ENCODE data around the gene NBEA. TPM values are rescaled to one million over a fixed set of nuclear protein-coding genes. Genes with fewer than 3 reads are reported as not detected.

The NBEA gene
- total RNA-seq, 1 experiment from 2014 or later, result 1.7 TPM

GRCh38 chr13:35706721-35707120 is 764.7 kb downstream of the NBEA start:
- DNase-seq (ENCODE audit: low spot score), result no peak

DNA sequence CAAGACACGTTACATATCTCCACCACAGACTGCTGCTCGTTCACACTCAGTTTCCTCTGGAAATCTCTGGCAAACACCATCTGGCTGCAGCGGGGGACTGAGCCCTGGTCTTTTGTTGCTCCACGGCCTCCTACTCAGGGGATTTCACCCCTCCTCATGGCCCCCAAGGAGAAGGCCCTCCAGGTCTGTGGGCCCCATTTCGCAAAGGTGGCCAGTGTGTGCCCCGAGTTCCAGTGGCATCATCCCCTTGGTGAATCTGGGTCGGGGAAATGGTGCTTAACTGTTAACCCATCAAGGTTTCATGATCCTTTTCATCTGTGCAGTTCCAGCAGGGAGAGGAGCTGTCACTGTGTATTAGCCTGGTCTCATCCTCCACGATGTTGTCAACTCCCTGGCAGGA is 769.8 kb downstream of the NBEA start:
- no peak for DNase-seq (ENCODE audit: low spot score)

DNA sequence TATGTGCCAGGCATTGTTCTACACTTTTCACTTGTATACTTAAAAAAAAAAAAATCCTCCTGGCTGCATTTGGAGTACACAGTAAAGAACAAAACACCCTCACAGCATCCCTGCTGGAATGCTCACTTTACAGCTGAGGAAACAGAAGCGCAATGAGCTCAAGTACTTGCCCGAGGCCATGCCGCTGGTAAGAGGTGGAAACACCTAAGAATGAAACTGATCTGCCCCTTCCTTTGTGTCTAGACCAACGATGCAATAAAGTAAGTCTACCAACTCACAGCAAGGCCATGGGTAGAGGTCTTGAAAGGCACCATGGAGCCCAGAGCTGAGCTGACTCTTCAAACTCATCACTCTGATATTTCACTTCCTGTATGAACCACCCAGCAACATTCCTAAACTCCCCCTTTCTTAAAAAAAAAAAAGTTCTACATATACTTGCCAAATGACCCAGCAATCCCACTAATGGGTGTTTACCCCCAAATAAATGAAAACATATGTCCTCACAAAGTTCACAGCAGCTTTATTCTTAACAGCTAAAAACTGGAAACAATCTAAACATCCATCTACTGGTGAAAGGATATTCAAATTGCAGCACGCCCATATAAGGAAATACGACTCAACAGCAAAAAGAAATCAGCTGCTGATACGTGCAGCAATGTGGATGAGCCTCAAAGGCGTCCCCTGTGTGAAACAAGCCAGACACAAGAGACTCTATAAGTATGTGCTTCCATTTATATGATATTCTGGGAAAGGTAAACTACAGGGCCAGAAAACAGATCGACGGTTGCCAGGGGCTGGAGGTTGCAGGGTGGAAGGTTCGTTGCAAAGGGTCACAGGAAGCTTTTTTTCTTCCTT is 771.1 kb downstream of the NBEA start:
- DNase-seq (ENCODE audit: low spot score), result peak; percentile 33

DNA sequence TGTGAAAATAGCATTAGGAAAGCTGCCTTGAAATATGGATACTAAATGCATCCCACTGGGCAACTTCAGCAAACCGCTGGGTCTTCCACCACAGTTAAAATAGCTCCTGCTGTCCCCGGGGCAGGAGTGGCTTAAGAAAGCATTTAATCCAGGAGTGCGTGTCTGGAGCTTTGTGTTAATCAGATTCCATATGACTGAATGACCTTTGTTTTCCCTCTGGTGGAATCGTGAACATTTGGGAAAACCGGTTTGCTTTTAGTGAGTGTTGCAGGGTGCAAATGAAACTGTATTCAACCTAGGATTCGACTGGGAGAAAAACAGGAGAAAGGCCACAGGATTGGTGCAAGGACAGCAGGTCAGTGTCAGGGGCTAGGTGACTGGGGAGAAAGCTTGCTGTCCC is 772.1 kb downstream of the NBEA start:
- no peak for DNase-seq (ENCODE audit: low spot score)

- DNase-seq (ENCODE audit: low spot score), result no peak
Observed at GRCh38 chr13:35714588-35715377, 772.7 kb downstream of the NBEA start.

- no peak for DNase-seq (ENCODE audit: low spot score)
Observed at GRCh38 chr13:35716186-35716585, 774.1 kb downstream of the NBEA start.

DNA sequence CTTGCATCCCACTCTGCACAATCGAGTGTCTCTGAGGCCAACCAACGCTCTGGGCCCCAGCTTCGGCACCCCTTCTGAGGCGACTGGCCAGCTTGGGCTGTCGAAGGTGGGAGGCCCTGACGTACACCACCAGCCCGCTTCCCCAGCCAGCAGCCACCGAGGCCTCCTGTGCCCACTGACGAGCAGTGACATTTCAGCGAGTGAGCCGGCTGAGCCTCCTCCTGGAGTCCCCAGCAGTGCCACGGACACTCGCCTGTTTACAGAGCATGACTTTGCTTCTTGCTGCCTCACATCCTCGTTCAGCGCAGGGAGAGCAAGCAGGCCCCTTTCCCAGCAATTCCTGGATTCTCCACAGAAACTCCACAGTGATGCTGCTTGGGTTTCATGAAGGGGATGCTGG is 774.7 kb downstream of the NBEA start:
- no peak for DNase-seq (ENCODE audit: low spot score)

- DNase-seq (ENCODE audit: low spot score), result peak; percentile 7
Observed at GRCh38 chr13:35718084-35718483, 776.0 kb downstream of the NBEA start.

GRCh38 chr13:35720290-35720689 is 778.2 kb downstream of the NBEA start:
- DNase-seq (ENCODE audit: low spot score), result no peak

DNA sequence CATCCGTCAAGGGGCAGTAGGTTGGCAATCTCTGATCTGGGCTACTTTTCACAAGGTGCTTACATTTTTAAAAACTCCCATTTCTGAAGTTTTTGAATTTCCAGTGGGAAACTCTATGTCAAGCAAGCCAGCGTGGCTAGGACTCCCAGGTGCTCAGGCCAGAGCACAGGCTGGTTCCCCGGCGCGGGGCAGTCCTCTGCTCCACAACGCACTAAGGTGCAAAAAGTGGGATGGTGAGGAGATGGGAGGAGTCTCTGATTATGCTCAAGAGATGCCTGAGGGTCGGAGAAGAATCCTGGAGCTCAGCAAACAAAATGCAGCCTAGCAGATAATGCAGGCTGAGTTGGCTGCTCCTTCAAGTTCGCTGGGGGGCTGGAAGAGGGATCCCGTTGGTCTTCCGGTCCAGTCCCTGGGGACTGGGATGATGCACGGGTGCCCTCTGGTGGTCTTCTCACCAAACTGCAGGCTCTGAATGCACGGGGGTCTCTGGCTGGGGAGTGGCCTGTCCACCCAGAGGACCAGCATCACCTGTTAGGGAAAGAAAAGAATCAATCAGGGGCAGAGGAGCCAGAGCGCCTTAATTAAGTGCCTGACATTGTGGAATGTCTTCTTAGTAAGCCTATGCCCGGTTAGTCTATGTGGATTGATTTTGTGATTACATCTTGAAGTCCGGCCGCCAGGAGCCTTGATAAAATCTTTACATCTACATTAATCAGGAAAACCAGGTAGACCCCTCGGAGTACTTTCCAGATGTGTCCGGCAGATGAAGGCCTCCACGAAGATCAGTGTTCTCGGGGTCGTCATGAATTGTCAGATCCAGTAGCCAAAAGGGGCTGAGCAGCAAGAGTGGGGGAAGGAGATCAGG is 778.9 kb downstream of the NBEA start:
- peak; percentile 14 for DNase-seq (ENCODE audit: low spot score)

Data from H4 (cell line).